ENCODE results near the gene MAP2K5. TPM values are rescaled to one million over a fixed set of nuclear protein-coding genes. Genes with fewer than 3 reads are reported as not detected.

MAP2K5 gene
- total RNA-seq, 1 donor from 2014 or later, result 19.0 TPM

DNA sequence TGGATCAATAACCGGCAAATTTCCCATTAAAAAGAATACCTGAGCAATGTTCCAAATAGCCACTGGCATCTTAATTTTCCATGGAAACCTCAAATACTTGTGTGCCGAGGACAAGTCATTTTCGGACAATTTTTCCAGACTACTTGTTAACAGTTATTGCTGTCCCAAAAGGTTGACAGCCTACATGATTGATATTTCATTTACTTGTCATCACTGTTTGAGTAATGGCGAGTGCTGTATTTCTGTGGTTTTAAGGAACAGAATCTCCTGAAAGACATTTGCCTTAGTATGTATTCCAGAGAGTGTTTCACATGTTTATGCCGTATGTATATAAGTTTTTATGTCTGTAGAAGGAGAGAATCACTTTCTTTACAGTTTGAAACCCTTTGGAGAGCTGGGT, 36.7 kb downstream of the MAP2K5 start:
- ATAC-seq (no peak), DNase-seq (ENCODE audit: missing footprints) (no peak)
- intact Hi-C loops (cut with DNase I), result no loop called here

DNA sequence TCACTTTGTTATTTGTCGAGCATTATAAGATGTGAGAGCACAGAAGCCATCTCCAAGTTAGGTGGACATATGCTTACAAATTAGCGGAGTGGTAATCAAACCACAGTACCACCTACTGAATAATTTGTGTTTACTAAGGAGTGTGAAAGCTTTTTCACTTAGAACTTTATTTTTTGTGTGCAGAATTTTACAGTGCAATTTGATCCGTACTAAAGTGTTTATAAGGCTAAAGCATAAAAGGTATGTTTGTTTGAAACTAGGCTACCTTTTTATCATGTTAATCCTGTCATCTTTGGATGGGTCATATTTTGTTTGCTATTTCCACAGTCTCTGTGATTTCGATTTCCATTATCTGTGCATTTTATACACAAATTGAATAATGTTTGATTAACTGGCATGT, 37.5 kb downstream of the MAP2K5 start:
- intact Hi-C loops (cut with DNase I), result no loop called here
- DNase-seq (ENCODE audit: missing footprints) (no peak), ATAC-seq (no peak)

DNA sequence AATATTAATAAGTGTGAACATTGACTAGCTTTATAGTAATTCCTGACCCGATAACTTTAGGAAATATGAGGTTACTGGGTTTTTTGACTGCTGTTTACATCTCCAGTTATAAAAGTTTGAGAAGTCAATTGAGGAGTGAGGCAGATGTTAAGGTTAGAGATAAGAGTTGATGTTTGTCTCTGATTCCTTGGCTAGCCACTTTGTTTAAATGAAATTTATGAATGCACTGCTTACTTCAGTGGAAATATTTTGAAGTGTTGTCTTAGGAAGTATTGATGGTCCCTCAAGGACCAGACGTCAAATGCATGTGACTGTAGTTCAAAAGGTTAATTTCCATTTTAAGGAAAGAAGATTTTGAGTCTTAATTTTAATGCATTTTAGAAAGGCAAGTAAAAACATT, 41.7 kb downstream of the MAP2K5 start:
- ATAC-seq (no peak), DNase-seq (ENCODE audit: missing footprints) (no peak)
- intact Hi-C loops (cut with DNase I), result no loop called here

DNA sequence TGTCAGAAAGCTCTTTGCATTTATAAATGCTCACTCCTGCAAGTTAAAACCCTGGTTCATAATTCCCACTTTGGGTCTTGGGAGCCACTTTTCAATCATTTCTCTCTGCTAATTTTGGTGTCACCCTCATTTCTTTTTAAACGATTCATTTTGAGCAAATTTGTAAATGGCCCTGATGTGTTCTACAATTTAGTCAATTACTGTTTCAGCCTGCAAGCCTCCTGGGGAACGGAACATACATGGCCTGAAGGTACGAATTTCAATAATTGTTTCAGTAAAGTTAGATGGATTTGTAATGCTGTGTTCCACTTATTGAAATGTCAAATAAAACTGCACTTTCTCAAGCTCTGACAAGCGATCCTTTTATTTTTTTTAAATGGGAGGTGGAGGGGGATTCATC, 43.2 kb downstream of the MAP2K5 start:
- DNase-seq (ENCODE audit: missing footprints) (no peak), ATAC-seq (no peak)
- intact Hi-C loops (cut with DNase I), result no loop called here

DNA sequence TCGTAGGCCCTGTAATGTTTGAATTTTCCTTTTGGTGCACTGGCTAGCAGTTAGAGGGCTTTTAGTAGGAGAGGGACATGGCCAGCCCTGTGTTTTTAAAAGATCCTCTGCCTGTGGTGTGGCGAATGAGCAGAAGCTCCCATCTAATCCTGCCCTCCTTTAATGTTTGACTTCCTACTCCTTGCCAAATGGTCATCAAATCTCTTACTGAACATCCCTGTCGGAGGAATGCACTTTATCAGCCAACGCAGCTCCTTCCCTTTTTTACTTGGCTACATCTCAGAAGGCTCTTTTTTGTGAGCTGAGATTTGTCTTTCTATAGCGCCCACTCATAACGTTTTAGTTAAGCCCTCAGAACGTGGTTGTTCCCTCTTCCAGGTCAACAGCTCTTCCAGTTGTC, 44.8 kb downstream of the MAP2K5 start:
- intact Hi-C loops (cut with DNase I), result no loop called here
- ATAC-seq, result no peak
- DNase-seq (ENCODE audit: missing footprints), result no peak

DNA sequence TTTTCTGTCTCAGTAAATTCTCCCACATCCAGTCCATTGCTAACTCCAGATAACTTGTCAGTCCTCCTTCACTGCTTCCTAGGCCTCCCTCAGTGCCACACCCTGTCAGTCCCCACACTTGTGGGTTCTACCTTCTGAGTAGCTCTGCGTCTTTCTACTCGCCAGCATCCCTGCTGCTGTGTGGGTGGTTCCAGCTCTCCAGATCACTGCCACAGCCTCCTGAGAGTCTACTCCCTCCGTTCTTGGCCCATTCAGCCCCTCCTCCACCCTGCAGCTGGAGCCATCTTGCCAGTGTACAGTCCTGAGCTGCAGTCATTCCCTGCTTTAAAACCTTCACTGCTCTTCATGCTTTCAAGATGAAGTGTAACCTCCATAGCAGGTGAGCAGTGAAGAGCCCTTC, 45.3 kb downstream of the MAP2K5 start:
- no peak for DNase-seq (ENCODE audit: missing footprints)
- no peak for ATAC-seq
- intact Hi-C loops (cut with DNase I), result no loop called here

DNA sequence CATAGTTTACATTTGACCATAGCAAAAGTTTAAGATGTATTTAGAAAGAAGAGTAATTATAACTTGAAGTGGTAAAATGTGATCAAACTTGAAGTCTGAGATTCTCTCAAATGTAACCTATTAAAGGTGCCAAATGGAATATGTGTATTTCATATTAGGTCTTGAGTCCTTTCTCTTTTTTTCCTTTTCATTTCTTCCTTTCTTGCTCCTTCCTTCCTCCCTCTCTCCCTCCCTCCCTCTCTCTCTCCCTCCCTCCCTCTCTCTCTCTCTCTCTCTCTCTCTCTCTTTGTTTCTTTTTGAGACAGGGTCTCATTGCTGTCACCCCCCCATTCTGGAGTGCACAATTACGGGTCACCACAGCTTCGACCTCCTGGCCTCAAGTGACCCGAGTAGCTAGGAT, 47.7 kb downstream of the MAP2K5 start:
- intact Hi-C loops (cut with DNase I), result no loop called here
- no peak for DNase-seq (ENCODE audit: missing footprints)
- no peak for ATAC-seq

DNA sequence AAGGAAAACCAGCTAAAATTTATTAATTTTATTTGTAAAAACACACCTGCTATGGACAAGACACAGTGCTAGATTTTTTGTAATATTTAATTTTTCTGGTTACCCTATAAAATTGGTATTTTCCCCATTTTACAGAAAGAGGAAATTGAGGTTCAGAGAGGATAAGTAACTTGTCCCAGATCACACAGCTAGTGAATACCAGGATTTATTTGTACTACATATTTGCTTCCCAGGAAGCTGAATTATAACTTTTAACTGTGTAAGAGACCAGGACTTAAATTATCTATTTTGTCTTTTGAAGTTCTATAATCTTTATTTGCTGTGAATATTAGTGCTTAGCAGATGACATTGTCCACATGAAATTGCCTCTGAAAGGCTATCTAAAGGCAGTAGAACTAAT, 49.7 kb downstream of the MAP2K5 start:
- no peak for DNase-seq (ENCODE audit: missing footprints)

DNA sequence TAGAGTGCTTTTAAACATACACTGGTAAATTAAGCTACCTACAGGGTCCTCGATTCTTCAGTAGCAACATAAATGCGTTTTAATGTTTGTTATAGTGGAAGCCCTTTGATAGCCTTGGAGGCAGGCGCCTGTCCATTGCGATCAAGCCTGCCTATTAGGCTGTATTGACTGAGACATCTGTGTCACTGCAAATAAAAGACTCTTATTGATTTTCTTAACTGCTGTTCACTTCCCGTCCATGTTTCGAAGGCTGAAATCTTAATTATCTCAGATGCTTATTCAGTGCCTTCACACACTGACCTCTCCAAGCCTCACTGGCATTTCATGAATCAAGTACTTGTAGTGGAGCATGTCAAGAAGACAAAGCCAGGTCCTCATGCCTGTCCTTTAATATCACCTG, 51.1 kb downstream of the MAP2K5 start:
- no peak for DNase-seq (ENCODE audit: missing footprints)
- intact Hi-C loops (cut with DNase I), result no loop called here
- no peak for ATAC-seq

More for the DNA sequence above, 49.7 kb downstream of the MAP2K5 start:
- intact Hi-C loops (cut with DNase I), result no loop called here
- ATAC-seq, result no peak

DNA sequence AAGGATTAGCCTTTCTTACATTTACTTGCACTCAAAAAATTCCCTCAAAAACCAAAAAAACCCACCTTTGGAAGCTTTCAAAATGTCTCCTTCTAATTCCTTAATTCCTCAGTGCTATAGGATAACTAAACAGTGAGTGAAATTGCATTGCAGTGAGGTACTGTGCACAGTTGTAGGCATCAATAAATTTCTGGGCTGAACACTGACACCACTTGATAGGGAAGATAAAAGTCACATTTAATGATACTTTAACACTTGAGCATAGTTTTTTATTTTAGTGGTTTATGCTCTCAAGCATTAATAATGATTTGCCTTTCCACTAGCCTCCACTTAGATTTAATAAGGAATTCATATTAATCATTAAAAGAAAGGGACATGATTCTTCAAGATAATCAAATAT, 52.3 kb downstream of the MAP2K5 start:
- DNase-seq (ENCODE audit: missing footprints) (no peak), ATAC-seq (no peak)
- intact Hi-C loops (cut with DNase I), result no loop called here

DNA sequence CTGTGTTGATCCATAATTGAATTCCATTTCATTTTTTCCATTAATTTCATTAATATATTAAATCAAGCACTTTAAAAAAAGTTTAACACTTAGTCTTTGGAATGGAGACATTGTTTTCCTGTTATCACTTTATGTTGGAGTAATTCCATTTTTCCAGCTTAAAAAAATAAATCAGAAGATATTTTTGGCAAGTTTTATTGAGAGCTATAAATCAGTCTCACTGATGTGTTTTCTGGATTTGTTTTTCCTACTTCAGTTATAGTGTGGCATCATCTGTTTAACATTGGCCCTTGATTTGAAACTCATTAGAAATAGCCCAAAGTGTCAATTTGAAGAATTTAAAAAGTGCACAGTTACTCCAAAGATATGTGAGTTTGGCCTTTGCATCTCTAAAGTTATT, 53.1 kb downstream of the MAP2K5 start:
- DNase-seq (ENCODE audit: missing footprints) (no peak), ATAC-seq (no peak)
- intact Hi-C loops (cut with DNase I), result no loop called here

DNA sequence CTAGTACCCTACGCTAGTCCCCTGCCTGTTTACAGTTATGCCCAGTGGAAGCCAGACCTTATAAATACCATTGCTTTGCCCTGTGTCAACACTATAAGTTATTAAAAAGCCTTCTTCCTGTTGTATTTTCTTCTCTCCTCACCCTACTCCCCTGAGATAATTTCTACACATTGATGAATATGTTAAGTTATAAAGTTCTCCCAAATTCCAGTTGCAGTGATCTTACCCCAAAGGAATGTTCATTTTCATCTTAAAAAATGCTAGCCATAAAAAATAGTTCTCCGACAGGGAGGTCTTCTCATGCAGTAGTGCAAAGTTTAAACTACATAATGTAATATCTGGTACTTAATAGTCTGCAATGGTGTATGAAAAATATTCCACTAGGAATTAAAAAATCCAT, 58.6 kb downstream of the MAP2K5 start:
- no peak for ATAC-seq

DNA sequence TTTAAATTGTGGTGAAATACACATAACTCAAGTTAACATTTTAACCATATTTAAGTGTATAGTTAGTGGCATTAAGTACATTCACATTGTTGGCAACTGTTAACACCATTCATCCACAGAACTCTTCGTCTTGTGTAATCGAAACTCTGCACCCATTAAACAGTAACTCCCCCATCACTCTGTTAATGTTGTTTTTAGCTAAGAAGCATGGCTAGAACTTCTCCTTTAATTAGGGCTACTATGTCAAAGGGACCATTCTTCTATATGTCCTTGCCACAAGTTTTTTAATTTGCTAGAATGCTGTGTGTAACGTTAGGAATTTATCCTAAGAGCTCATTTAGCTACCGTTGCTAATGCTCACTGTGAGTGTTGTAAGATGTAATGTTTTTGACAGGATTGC, 60.6 kb downstream of the MAP2K5 start:
- no peak for ATAC-seq
- DNase-seq (ENCODE audit: missing footprints), result no peak
- intact Hi-C loops (cut with DNase I), result no loop called here

More for the DNA sequence above, 58.6 kb downstream of the MAP2K5 start:
- intact Hi-C loops (cut with DNase I), result no loop called here
- DNase-seq (ENCODE audit: missing footprints), result no peak

DNA sequence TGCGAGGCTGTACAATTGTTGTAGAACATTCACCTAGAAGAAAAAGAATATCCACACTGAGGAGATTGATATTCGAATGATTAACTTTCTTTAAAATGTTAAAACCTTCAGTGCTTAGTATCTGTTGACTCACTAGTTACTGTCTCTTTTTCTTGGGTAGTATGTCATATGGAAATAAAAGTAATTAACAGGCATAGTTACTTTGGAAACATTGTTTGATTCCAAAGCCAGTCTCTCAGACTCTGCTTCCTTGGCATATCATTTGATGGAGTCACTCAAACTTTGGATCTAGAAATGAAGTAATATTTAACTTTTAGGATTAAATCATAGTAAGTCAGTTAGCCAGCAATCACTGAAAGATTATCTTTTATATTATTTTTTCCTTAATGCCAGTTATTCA, 63.4 kb downstream of the MAP2K5 start:
- intact Hi-C loops (cut with DNase I), result no loop called here

DNA sequence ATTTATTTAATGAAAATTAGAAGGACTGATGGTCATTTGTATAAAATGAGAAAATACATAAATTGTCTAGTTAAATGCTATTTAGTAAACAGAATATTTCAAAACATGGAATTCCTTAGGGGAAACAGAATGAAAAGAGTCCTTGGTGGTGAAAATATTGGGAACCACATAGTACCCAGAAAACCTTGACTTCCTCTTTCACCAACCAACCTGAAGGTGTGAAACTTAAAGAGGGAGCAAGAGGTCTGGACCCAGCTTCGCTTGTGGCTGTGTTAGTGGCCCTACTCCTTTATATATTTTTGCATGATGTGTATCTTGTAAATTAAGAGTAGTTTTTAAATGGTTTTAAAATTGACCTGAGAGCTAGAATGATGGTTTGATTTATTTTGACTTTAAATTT, 64.2 kb downstream of the MAP2K5 start:
- intact Hi-C loops (cut with DNase I), result no loop called here
- DNase-seq (ENCODE audit: missing footprints), result no peak
- ATAC-seq, result no peak

More for the DNA sequence above, 63.4 kb downstream of the MAP2K5 start:
- ATAC-seq, result no peak
- DNase-seq (ENCODE audit: missing footprints), result no peak

DNA sequence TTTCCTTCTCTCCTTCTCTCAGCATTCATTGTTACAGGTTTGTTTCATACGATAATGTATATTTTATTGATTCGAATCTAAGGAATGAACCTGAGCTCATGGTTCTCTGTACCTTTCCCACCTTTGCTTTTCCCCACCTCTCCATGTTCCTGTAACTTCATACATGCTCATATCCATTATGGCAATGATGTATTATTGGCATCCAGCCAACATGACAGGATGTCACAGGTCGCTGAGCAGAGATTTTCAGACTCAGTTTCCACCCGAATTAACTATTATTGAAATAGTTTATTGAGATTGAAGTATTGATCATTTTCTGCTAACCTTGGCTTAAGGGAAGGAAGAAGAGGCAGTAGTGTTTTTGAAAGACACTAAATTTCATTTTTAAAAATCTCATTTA, 64.8 kb downstream of the MAP2K5 start:
- no peak for DNase-seq (ENCODE audit: missing footprints)
- intact Hi-C loops (cut with DNase I), result no loop called here

DNA sequence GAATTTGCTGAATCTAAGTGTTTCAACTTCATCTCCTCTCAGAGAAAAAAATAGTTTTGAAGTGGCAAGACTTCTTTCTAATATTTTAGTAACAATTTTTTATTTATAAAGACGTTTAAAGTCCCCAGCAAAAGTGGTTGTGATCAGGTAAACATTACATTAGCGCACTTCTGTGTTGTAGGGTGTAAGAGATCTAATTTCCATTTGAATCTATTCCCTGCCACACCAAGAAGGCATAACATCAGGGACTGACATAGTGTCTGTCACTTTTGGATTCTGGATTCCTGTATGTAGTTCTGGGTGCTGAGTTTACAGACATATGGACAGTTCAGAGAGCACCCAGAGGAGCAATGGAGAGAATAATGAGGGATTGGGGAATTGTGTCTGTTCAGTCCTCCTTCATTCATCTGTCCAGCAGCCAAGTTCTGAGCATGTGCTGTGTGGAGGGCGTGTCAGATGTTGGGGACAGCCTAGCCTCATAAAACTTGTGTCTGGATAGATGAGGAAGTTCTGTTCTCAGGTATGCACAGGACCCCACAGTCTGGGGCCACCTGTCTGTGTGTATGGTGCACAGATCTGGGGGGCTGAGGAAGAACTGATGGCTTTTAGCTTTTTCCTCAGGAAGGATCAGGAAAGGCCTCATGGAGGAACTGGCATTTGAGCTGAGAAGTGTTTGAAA, 65.6 kb downstream of the MAP2K5 start:
- intact Hi-C loops (cut with DNase I), result no loop called here
- DNase-seq (ENCODE audit: missing footprints), result no peak
- ATAC-seq, result no peak

More for the DNA sequence above, 64.8 kb downstream of the MAP2K5 start:
- ATAC-seq, result no peak

DNA sequence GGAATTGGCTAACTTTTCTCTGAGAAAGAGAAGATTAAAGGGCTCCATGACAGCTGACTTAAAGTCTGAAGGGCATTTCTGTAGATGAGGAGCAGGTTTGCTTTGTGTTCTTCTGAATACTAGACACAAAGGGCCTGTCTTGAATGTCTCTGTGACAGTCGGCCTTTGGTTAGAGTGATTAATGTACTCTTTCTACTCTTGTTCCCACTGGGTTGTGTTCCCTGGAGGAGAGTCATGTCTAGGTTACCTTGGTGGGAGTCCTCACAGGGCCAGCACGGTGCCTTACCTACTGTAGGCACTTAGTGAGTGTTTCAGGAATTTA, 66.1 kb downstream of the MAP2K5 start:
- DNase-seq (ENCODE audit: missing footprints), result no peak
- intact Hi-C loops (cut with DNase I), result no loop called here
- no peak for ATAC-seq

DNA sequence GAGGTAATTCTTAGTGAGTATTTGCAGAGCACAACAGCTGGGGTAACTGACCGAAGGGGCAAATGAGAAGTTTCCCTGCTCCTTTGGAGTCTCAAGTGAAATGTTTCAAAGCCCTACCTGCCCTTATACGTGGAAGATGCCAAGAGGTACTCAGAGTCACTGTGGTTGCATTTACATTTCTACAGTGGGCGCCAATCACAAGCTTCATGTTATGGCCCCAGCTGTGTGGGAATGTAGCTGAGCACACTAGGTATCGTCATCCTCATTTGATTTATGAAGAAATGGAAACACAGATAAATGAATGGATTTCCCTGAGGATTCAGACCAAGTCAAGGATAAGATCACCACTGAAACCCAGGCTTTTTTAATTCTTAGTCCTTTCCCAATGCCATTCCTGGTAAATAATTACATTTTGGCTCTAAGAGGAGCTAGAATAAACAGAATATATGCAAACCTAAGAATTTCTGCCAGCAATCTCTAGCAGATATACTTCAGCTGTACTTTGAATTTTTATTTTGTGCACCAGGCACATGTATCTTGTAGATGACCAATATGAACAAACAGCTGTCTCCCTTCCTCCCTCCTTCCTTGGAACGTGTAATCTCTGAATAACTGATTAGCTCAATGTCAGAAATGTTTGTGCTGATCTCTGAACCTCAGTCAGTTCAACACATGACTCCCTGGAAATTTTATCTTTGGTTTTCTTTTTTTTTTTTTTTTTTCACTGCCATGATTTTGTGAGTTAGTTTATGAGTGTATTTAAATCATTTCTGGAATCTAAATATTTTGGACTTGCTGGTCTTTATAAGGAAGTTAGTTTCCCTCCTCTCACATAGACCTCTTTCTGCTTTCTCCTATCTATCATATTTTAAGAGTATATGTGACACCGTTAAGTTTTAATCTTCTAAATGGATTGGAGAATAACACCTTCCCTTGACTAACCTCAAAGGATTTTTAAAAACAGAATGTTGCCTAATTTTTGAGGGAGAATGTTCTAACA, 69.2 kb downstream of the MAP2K5 start:
- no peak for DNase-seq (ENCODE audit: missing footprints)
- ATAC-seq, result no peak
- intact Hi-C loops (cut with DNase I), result no loop called here

DNA sequence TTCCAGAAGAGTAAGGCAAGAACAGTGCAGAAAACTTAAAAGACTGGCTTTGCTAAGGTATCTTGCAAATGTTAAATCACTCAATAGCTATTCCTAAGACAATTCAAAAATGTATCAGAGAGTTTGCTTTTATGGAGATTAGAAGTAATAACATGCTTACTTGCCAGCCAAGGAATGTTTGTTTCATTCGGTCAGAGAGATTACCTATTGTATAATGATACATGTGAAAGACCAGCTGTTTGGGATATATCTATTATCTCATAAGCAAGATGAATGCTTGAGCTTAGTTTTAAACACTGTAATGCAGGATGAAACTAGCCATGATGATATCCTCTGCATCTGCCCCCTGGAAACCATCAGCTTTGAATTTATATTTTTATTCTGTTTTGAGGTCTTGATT, 70.7 kb downstream of the MAP2K5 start:
- intact Hi-C loops (cut with DNase I), result no loop called here
- ATAC-seq, result no peak

More for the DNA sequence above, 70.7 kb downstream of the MAP2K5 start:
- no peak for DNase-seq (ENCODE audit: missing footprints)

Data from Right ventricle myocardium inferior (tissue), 1 donor.